Breast epithelium (tissue), 4 donors: ENCODE results near the gene STON2. TPM values are rescaled to one million over a fixed set of nuclear protein-coding genes. Genes with fewer than 3 reads are reported as not detected.
"Not testable (repeated sequence)": the region's sequence is repeated elsewhere in the genome, so short reads cannot be mapped to it uniquely, and the experiment has no call there.

Source experiments
- DNase-seq, 2 donors: peaks; one replicate each; pipeline ENCODE4 v3.0.0-alpha.2; 2019; ENCODE audit warnings: low spot score in 2 of 2
- H3K27ac ChIP-seq, 2 donors: fragments of 200-600 bp; sonication (generic) in 1 of 2; one replicate each; pipeline ENCODE4 v1.5.1; 2016 to 2019; ENCODE audit warnings: mild to moderate bottlenecking in 1 of 2
- H3K27me3 ChIP-seq, 2 donors: fragments of 200-600 bp; sonication (generic) in 1 of 2; one replicate each; pipeline versions ENCODE4 v1.5.1 to v1.6.0; 2017 to 2019; ENCODE audit warnings: control low read depth in 1 of 2, mild to moderate bottlenecking in 1 of 2
- H3K36me3 ChIP-seq: fragments of 200-600 bp; one replicate; pipeline ENCODE4 v1.5.1; 2019
- H3K4me1 ChIP-seq, 2 donors: fragments of 200-600 bp; sonication (generic); one replicate each; pipeline ENCODE4 v1.5.1; 2016 to 2019; ENCODE audit warnings: control low read depth in 1 of 2
- H3K4me3 ChIP-seq, 3 donors: fragments of 200-600 bp; sonication (generic); 1 replicate in 2 of 3; 2 replicates in 1 of 3; pipeline ENCODE4 v1.5.1; 2016 to 2019; ENCODE audit warnings: mild to moderate bottlenecking in 3 of 3, moderate library complexity in 2 of 3
- H3K9me3 ChIP-seq, 2 donors: fragments of 200-600 bp; sonication (generic) in 1 of 2; one replicate each; pipeline ENCODE4 v1.5.1; 2016 to 2019; ENCODE audit warnings: control low read depth in 1 of 2
- CTCF ChIP-seq, 3 donors: fragments of 450-650 bp; IDR thresholded peaks; one replicate each; pipeline ENCODE4 v1.5.1; 2016 to 2017; ENCODE audit warnings: antibody characterized with exemption in 3 of 3, mild to moderate bottlenecking in 3 of 3, moderate library complexity in 3 of 3
- POLR2A ChIP-seq: fragments of 450-650 bp; IDR thresholded peaks from one replicate; pipeline ENCODE4 v1.6.1; 2016; ENCODE audit warnings: antibody characterized with exemption, mild to moderate bottlenecking, moderate library complexity
- POLR2AphosphoS5 ChIP-seq, 3 donors: sonication (generic); formaldehyde crosslinking; IDR thresholded peaks; one replicate each; pipeline ENCODE4 v1.6.1; 2017; ENCODE audit warnings: antibody characterized with exemption in 3 of 3
- intact Hi-C: fragments of 100-400 bp; cut with DNase I; formaldehyde crosslinking; loops from one replicate; pipeline ENCODE4 v1.15.1; 2023; ENCODE audit warnings: low total_unique reads
- total RNA-seq, 3 donors: library from RNA; depleted of rRNA; stranded (reverse); fragments of >200 nt; gene quantifications; one replicate each; pipeline ENCODE4 v1.1.0, GENCODE V29; 2016

The STON2 gene
- total RNA-seq, 3 donors from 2014 or later = 24.6 to 30.2 (median 27.5) TPM

- Histone ChIP-seq H3K27me3 (no peaks in the 10 kb centered on the region), H3K27ac (no peak overlapping the region), H3K9me3 (no peaks in the 10 kb centered on the region), H3K36me3 (no peaks in the 10 kb centered on the region), H3K4me1 (no peaks in the 10 kb centered on the region), H3K4me3 (no peak overlapping the region)
- TF ChIP-seq CTCF (IDR thresholded peaks at IDR 0.05) (no peak), POLR2A (no peak), POLR2AphosphoS5 (IDR thresholded peaks at IDR 0.05) (no peak)
- intact Hi-C loops = no loop called here
- DNase-seq = no peak
Measured at GRCh38 chr14:81385419-81385818, 14.7 kb downstream of the STON2 start.

GRCh38 chr14:81384900-81385299 lies 15.2 kb downstream of the STON2 start:
- intact Hi-C loops = no loop called here
- Histone ChIP-seq H3K36me3 (no peaks in the 10 kb centered on the region), H3K27ac (no peak overlapping the region), H3K4me3 (no peak overlapping the region), H3K27me3 (no peaks in the 10 kb centered on the region), H3K9me3 (no peaks in the 10 kb centered on the region), H3K4me1 (no peaks in the 10 kb centered on the region)
- TF ChIP-seq CTCF (IDR thresholded peaks at IDR 0.05) (no peak), POLR2AphosphoS5 (IDR thresholded peaks at IDR 0.05) (no peak), POLR2A (no peak)
- no peak for DNase-seq

GRCh38 chr14:81382517-81383225 lies 17.5 kb downstream of the STON2 start:
- no peaks in the 10 kb centered on the region for H3K27me3 ChIP-seq

GRCh38 chr14:81380009-81380408 lies 20.1 kb downstream of the STON2 start:
- H3K4me3 ChIP-seq, DNase-seq, H3K27ac ChIP-seq, intact Hi-C loops, H3K9me3 ChIP-seq, H3K27me3 ChIP-seq, H3K4me1 ChIP-seq, H3K36me3 ChIP-seq: not testable (repeated sequence)

More at GRCh38 chr14:81382517-81383225, 17.5 kb downstream of the STON2 start:
- Histone ChIP-seq H3K4me3 (peak overlapping the region in 2 of 3 donors; percentile 26 to 30), H3K4me1 (no peaks in the 10 kb centered on the region), H3K27ac (peak overlapping the region; percentile 66 to 70), H3K36me3 (no peaks in the 10 kb centered on the region), H3K9me3 (no peaks in the 10 kb centered on the region)
- TF ChIP-seq CTCF (IDR thresholded peaks at IDR 0.05) (no peak), POLR2AphosphoS5 (IDR thresholded peaks at IDR 0.05) (no peak), POLR2A (no peak)
- intact Hi-C loops = no loop called here
- no peak for DNase-seq

GRCh38 chr14:81371802-81372201 lies 28.3 kb downstream of the STON2 start:
- TF ChIP-seq POLR2AphosphoS5 (IDR thresholded peaks at IDR 0.05) = no peak
- TF ChIP-seq CTCF (IDR thresholded peaks at IDR 0.05) = no peak
- no peak for TF ChIP-seq POLR2A
- no peaks in the 10 kb centered on the region for H3K4me1 ChIP-seq
- H3K27me3 ChIP-seq = no peaks in the 10 kb centered on the region
- intact Hi-C loops = no loop called here
- no peaks in the 10 kb centered on the region for H3K36me3 ChIP-seq
- H3K9me3 ChIP-seq = no peaks in the 10 kb centered on the region
- no peak overlapping the region for H3K27ac ChIP-seq
- DNase-seq = no peak
- no peak overlapping the region for H3K4me3 ChIP-seq
